Measurements from ENCODE around the gene MAPT.

GRCh38 chr17:46028981-46029565, 134.7 kb downstream of the MAPT start:
- TF ChIP-seq POLR2A (IDR thresholded peaks at IDR 0.05; ENCODE audit: low read depth, low read length) (no peak), POLR2AphosphoS5 (IDR thresholded peaks at IDR 0.05; ENCODE audit: low read depth, low read length) (no peak), TAF1 (IDR thresholded peaks at IDR 0.05; ENCODE audit: borderline replicate concordance, low read depth, low read length) (no peak)
